ENCODE results near the gene ELMO3. TPM values are rescaled to one million over a fixed set of nuclear protein-coding genes. Genes with fewer than 3 reads are reported as not detected.

Gene ELMO3, protein sequence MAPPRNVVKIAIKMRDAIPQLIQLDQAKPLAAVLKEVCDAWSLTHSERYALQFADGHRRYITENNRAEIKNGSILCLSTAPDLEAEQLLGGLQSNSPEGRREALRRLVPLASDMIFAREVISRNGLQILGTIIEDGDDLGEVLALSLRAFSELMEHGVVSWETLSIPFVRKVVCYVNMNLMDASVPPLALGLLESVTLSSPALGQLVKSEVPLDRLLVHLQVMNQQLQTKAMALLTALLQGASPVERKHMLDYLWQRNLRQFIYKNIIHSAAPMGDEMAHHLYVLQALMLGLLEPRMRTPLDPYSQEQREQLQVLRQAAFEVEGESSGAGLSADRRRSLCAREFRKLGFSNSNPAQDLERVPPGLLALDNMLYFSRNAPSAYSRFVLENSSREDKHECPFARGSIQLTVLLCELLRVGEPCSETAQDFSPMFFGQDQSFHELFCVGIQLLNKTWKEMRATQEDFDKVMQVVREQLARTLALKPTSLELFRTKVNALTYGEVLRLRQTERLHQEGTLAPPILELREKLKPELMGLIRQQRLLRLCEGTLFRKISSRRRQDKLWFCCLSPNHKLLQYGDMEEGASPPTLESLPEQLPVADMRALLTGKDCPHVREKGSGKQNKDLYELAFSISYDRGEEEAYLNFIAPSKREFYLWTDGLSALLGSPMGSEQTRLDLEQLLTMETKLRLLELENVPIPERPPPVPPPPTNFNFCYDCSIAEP
- 5.4 and 5.5 TPM in 2 replicates for total RNA-seq
- long read RNA-seq = 0 reads

DNA sequence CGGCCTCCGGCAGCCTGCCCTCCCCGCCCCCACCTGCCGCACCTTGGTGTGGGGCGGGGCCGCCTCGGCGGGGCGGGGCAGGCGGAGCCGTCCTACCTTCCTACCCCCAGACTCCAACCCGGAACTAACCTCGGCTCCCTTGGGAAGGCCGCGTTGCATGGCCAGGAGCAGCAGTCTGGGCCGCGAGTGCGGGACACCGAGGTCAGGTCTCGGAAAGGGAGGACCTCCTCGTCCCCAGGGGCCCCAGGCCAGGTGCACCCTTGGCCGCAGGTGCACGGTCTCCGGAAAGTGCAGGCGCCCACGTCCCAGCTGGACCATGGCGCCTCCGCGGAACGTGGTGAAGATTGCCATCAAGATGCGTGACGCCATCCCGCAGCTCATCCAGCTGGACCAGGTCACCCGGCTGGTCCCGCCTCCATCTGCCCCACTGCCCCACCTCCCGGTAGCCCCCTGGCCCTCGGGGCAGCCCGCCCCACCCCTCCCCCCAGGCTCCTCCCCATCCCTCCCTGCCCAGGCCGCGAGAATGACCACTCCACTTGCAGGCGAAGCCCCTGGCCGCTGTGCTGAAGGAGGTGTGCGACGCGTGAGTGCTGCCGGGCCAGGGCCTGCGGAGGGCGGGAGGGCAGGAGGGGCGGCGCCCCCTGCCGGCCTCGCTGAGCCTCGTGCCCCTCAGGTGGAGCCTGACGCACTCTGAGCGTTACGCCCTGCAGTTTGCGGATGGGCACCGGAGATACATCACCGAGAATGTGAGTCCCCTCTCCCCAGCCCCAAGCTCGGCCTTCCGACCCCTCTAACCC lies at the start of gene ELMO3:
Gene ELMO3, plus strand, starts transcription at position 121 of the 797 bp plus-strand sequence. Its CDS starts 196 bp downstream, at position 317.
- H3K27ac Mint-ChIP-seq = no peak within 1 kb of the TSS
- no peaks in the 10 kb centered on the region for H3K27me3 Mint-ChIP-seq
- DNase-seq (ENCODE audit: low spot score, unreplicated experiment) = no peak
- H3K9me3 Mint-ChIP-seq (ENCODE audit: low read depth) = no peaks in the 10 kb centered on the region
- peak; percentile 55 for TF ChIP-seq CTCF (IDR thresholded peaks at IDR 0.05; ENCODE audit: unreplicated experiment)
- peak within 1 kb of the TSS; percentile 51 for H3K4me3 Mint-ChIP-seq (ENCODE audit: low read depth)
- peaks cover 15% of the 10 kb centered on the region for H3K36me3 Mint-ChIP-seq (ENCODE audit: insufficient read depth)
- H3K4me1 Mint-ChIP-seq (ENCODE audit: low read depth) = peaks cover 3% of the 10 kb centered on the region

- Mint-ChIP-seq H3K4me3 (ENCODE audit: low read depth) (no peak overlapping the region), H3K4me1 (ENCODE audit: low read depth) (peaks cover 2% of the 10 kb centered on the region), H3K36me3 (ENCODE audit: insufficient read depth) (peaks cover 10% of the 10 kb centered on the region), H3K27me3 (peaks cover 36% of the 10 kb centered on the region), H3K27ac (no peak overlapping the region), H3K9me3 (ENCODE audit: low read depth) (no peaks in the 10 kb centered on the region)
- no peak for TF ChIP-seq CTCF (IDR thresholded peaks at IDR 0.05; ENCODE audit: unreplicated experiment)
- DNase-seq (ENCODE audit: low spot score, unreplicated experiment) = no peak
Observed at GRCh38 chr16:67149276-67150046, 49.5 kb upstream of the ELMO3 start.

GRCh38 chr16:67150047-67150832 lies 48.7 kb upstream of the ELMO3 start:
- Mint-ChIP-seq H3K9me3 (ENCODE audit: low read depth) (no peaks in the 10 kb centered on the region), H3K27me3 (peaks cover 38% of the 10 kb centered on the region), H3K27ac (no peak overlapping the region), H3K36me3 (ENCODE audit: insufficient read depth) (peaks cover 10% of the 10 kb centered on the region), H3K4me3 (ENCODE audit: low read depth) (peak overlapping the region; percentile 71), H3K4me1 (ENCODE audit: low read depth) (peaks cover 3% of the 10 kb centered on the region)
- TF ChIP-seq CTCF (IDR thresholded peaks at IDR 0.05; ENCODE audit: unreplicated experiment) = peak; percentile 31
- no peak for DNase-seq (ENCODE audit: low spot score, unreplicated experiment)

DNA sequence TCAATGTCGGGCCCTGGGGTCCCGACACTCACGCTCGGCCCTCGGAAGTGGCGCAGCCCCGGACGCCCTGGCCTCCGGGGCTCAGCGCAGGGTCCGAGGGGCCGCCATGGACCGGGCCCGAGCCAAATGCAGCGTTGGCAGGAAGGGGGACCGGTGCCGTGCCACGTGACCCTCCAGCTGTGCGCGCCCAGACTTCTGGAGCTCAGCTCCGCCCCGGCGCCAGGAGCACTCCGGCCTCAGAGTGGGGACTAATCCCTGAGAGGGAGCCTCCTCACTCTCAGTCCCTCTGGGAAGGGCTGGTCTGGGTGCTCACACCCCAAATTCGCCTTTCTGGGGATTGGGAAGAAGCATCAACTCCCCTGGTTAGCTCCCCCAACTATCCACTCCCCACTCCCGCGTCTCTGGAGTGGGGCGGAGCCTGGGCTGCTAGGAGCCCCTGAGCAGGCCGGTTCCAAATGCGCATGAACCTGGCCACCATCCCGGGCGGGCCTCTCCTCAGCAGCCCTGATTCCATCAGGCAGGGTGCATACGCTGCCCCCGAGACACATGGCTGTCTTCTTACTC lies 48.0 kb upstream of the ELMO3 start, which contains the start of gene B3GNT9:
Gene B3GNT9, minus strand, starts transcription at position 166 of the 564 bp plus-strand sequence. CDS start 513 bp downstream, outside the sequence.
- H3K4me3 Mint-ChIP-seq (ENCODE audit: low read depth) = peak within 1 kb of the TSS; percentile 71
- TF ChIP-seq CTCF (IDR thresholded peaks at IDR 0.05; ENCODE audit: unreplicated experiment) = no peak
- peaks cover 3% of the 10 kb centered on the region for H3K4me1 Mint-ChIP-seq (ENCODE audit: low read depth)
- no peaks in the 10 kb centered on the region for H3K9me3 Mint-ChIP-seq (ENCODE audit: low read depth)
- H3K36me3 Mint-ChIP-seq (ENCODE audit: insufficient read depth) = peaks cover 10% of the 10 kb centered on the region
- H3K27me3 Mint-ChIP-seq = peaks cover 43% of the 10 kb centered on the region
- no peak for DNase-seq (ENCODE audit: low spot score, unreplicated experiment)
- peak within 1 kb of the TSS; percentile 80 for H3K27ac Mint-ChIP-seq

All from progenitor cell of endocrine pancreas (in vitro differentiated cells).